ENCODE measurements around the gene EVC.

Gene EVC

DNA sequence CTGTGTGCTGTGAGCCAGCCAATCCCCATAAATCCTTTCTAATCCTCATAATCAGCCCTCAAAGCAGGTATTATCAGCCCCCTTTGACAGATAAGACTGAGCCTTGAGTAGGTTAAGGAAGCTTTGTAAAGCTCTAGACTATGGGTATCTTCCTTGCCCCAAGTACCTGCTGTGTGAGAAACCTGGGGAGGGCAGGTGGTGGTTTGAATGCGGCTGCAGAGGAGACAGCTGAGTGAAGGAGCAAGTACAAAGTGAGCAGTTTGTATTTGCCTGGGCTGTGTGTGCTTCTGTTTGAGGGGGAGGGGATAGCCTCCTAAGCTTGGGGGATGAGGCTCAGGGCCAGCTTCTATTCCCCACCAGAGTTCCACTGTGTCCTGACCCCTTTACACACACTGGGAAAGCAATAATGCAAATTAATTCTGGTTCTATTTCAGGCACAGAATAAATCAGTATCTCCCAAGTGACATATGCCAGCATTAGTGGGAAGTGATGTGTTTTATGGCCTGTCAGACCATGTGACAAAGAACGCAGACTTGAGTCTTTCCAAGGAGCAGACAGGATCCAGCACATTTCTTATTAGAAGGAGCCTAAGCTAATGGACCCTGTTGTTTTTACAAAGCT lies 63.5 kb downstream of the EVC start:
- WGBS, result 92% methylated on average over 2 of the region's 2 CpGs
- Histone ChIP-seq H3K4me1 (ENCODE audit: insufficient read depth, low read length) (no peaks in the 10 kb centered on the region; the same call in 1 of the 2 replicates), H3K27me3 (ENCODE audit: insufficient read depth, low read length) (no peaks in the 10 kb centered on the region), H3K27ac (ENCODE audit: low read depth, low read length) (no peak overlapping the region), H3K36me3 (ENCODE audit: insufficient read depth, low read length) (peaks cover 25% of the 10 kb centered on the region), H3K4me3 (ENCODE audit: low read length) (no peak overlapping the region), H3K9me3 (ENCODE audit: insufficient read depth, low read depth, low read length) (peaks cover 36% of the 10 kb centered on the region), H3K9ac (ENCODE audit: low read depth, low read length) (no peak overlapping the region)

- Histone ChIP-seq H3K4me1 (ENCODE audit: insufficient read depth, low read length) (no peaks in the 10 kb centered on the region; the same call in 1 of the 2 replicates), H3K4me3 (ENCODE audit: low read length) (no peak overlapping the region), H3K27me3 (ENCODE audit: insufficient read depth, low read length) (no peaks in the 10 kb centered on the region), H3K9me3 (ENCODE audit: insufficient read depth, low read depth, low read length) (peaks cover 26% of the 10 kb centered on the region), H3K9ac (ENCODE audit: low read depth, low read length) (no peak overlapping the region), H3K36me3 (ENCODE audit: insufficient read depth, low read length) (peaks cover 18% of the 10 kb centered on the region; the same call in 1 of the 2 replicates), H3K27ac (ENCODE audit: low read depth, low read length) (no peak overlapping the region)
- WGBS, result 97% methylated on average over 1 of the region's 1 CpG
Observed at GRCh38 chr4:5776510-5776909, 65.5 kb downstream of the EVC start.

DNA sequence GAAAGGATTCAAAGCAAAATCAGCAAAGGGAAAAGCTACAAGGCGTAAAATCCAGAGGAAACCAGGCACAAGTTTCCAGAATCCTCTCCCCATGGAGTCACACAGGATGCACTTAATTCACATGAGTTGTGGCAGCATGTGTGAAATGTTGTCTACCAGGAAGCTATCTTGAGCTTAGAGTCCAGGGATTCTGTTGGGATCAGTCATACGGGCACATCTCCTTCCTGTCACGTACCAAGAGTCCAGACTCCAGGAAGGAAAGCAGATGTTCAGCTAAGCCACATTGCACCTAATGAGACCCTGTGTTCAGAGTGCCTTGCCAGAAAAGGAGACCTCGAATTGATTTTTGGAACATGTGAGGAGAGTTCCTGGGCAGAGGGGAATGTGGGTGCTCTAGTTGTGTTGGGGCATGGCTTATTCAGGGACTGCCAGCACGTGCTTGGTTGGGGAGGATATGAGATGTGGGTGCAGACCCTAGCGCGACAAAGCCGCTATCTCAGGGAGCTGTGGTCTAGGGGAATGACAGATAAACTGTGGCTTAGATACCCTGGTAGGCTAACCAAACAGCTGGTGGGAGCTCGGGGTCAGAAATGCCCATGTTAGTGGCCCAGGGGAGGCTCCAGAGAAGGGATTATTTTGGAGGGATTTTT lies 70.0 kb downstream of the EVC start:
- H3K9me3 ChIP-seq (ENCODE audit: insufficient read depth, low read depth, low read length), result peaks cover 17% of the 10 kb centered on the region
- H3K27ac ChIP-seq (ENCODE audit: low read depth, low read length), result no peak overlapping the region
- peaks cover 19% of the 10 kb centered on the region; the same call in 1 of the 2 replicates for H3K36me3 ChIP-seq (ENCODE audit: insufficient read depth, low read length)
- no peak overlapping the region for H3K4me3 ChIP-seq (ENCODE audit: low read length)
- H3K9ac ChIP-seq (ENCODE audit: low read depth, low read length), result no peak overlapping the region
- no peaks in the 10 kb centered on the region for H3K27me3 ChIP-seq (ENCODE audit: insufficient read depth, low read length)
- 94% methylated on average over 9 of the region's 9 CpGs for WGBS
- H3K4me1 ChIP-seq (ENCODE audit: insufficient read depth, low read length), result no peaks in the 10 kb centered on the region

DNA sequence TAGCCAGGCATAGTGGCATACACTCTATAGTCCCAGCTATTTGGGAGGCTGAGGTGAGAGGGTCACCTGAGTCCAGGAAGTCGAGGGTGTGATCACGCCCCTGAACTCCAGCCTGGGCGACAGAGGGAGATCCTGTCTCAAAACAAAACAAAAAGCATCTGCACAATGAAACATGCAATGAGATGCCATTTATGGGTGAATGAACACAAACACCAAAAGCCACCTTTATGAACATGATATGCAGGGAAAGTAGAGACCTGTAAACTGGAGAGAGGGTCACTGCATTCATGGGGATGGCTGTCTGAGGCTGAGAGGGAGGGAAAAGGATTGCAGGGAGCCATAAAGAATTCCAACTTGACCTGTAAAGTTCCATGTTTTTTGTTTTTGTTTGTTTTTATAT lies 70.7 kb downstream of the EVC start:
- Histone ChIP-seq H3K27ac (ENCODE audit: low read depth, low read length) (no peak overlapping the region), H3K27me3 (ENCODE audit: insufficient read depth, low read length) (no peaks in the 10 kb centered on the region), H3K4me3 (ENCODE audit: low read length) (no peak overlapping the region), H3K9me3 (ENCODE audit: insufficient read depth, low read depth, low read length) (peaks cover 10% of the 10 kb centered on the region), H3K9ac (ENCODE audit: low read depth, low read length) (no peak overlapping the region), H3K36me3 (ENCODE audit: insufficient read depth, low read length) (peaks cover 14% of the 10 kb centered on the region; the same call in 1 of the 2 replicates), H3K4me1 (ENCODE audit: insufficient read depth, low read length) (no peaks in the 10 kb centered on the region)
- 91% methylated on average over 2 of the region's 3 CpGs for WGBS

DNA sequence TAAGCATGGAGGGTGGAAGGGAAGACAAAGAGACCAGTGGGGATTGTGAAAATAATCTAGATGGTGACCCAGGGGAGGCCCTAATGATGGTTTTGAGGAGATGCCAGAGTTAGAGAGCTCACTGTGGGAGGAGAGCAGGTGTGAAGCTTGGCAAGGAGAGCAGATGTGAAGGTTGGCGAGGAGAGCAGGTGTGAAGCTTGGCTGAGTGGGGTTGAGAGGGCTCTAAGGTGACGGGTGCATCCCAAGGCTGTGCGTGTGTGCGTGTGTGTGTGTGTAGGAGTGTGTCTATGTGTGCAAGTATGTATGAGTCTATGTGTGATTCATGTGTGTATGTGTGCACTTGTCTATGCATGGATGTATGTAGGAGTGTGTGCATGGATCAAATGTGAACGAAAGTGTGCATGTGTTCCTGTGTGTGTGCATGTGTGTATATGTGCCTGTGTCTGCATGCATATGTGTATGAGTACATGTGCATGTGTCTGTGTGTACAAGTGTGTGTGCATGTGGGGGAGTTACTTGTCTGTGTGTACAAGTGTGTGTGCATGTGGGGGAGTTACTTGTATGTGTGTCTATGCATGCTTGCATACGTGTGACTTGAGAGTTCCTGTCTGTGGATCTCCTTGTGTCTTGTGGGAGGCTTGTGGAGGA lies 72.0 kb downstream of the EVC start:
- Histone ChIP-seq H3K27ac (ENCODE audit: low read depth, low read length) (no peak overlapping the region), H3K36me3 (ENCODE audit: insufficient read depth, low read length) (peaks cover 12% of the 10 kb centered on the region; the same call in 1 of the 2 replicates), H3K9me3 (ENCODE audit: insufficient read depth, low read depth, low read length) (no peaks in the 10 kb centered on the region), H3K27me3 (ENCODE audit: insufficient read depth, low read length) (no peaks in the 10 kb centered on the region), H3K4me3 (ENCODE audit: low read length) (no peak overlapping the region), H3K9ac (ENCODE audit: low read depth, low read length) (no peak overlapping the region), H3K4me1 (ENCODE audit: insufficient read depth, low read length) (no peaks in the 10 kb centered on the region)
- 93% methylated on average over 6 of the region's 6 CpGs for WGBS

DNA sequence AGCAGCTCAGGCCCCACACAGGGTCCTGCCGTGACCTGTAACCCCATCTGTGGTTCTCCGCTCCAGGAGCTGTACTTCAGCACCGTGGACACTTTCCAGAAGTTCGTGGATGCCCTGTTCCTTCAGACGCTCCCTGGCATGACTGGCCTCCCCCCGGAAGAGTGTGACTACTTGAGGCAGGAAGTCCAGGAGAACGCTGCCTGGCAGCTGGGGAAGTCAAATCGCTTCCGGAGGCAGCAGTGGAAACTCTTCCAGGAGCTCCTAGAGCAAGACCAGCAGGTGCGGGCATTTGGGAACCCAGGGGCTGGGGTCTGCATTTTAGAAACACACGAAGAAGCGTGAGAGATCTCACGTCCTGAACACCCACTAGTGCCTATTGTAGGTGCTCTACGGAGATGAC lies 72.5 kb downstream of the EVC start:
- 91% methylated on average over 14 of the region's 14 CpGs for WGBS

DNA sequence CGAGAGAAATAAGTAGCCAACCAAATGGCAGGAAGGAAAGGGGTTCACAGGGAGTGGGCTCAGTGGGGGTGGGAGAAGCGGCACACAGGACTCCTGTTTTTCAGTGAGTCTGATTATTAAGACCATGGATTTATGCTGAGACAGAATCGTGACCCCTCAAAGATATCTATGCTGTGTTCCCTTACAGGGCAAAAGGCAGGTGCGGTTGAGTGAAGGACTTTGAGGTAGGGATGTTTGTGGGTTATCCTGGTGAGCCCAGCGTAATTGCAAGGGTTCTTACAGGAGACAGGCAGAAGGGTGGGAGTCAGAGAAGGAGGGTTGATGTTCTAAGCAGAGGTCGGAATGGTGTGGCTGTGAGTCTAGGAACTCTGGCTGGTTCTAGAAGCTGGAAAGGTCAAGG lies 73.0 kb downstream of the EVC start:
- peaks cover 12% of the 10 kb centered on the region; the same call in 1 of the 2 replicates for H3K36me3 ChIP-seq (ENCODE audit: insufficient read depth, low read length)
- H3K27me3 ChIP-seq (ENCODE audit: insufficient read depth, low read length), result no peaks in the 10 kb centered on the region
- H3K27ac ChIP-seq (ENCODE audit: low read depth, low read length), result no peak overlapping the region
- H3K9me3 ChIP-seq (ENCODE audit: insufficient read depth, low read depth, low read length), result no peaks in the 10 kb centered on the region
- H3K4me3 ChIP-seq (ENCODE audit: low read length), result no peak overlapping the region
- no peak overlapping the region for H3K9ac ChIP-seq (ENCODE audit: low read depth, low read length)
- H3K4me1 ChIP-seq (ENCODE audit: insufficient read depth, low read length), result no peaks in the 10 kb centered on the region
- WGBS, result 94% methylated on average over 6 of the region's 6 CpGs

More for the DNA sequence above, 72.5 kb downstream of the EVC start:
- Histone ChIP-seq H3K9me3 (ENCODE audit: insufficient read depth, low read depth, low read length) (no peaks in the 10 kb centered on the region), H3K27ac (ENCODE audit: low read depth, low read length) (no peak overlapping the region), H3K4me3 (ENCODE audit: low read length) (no peak overlapping the region), H3K27me3 (ENCODE audit: insufficient read depth, low read length) (no peaks in the 10 kb centered on the region), H3K9ac (ENCODE audit: low read depth, low read length) (no peak overlapping the region), H3K36me3 (ENCODE audit: insufficient read depth, low read length) (peaks cover 12% of the 10 kb centered on the region; the same call in 1 of the 2 replicates), H3K4me1 (ENCODE audit: insufficient read depth, low read length) (no peaks in the 10 kb centered on the region)

GRCh38 chr4:5784960-5785611 lies 74.1 kb downstream of the EVC start:
- 81% methylated on average over 9 of the region's 9 CpGs for WGBS
- Histone ChIP-seq H3K4me3 (ENCODE audit: low read length) (no peak overlapping the region), H3K27me3 (ENCODE audit: insufficient read depth, low read length) (no peaks in the 10 kb centered on the region), H3K9ac (ENCODE audit: low read depth, low read length) (no peak overlapping the region), H3K36me3 (ENCODE audit: insufficient read depth, low read length) (peaks cover 12% of the 10 kb centered on the region; the same call in 1 of the 2 replicates), H3K27ac (ENCODE audit: low read depth, low read length) (peak overlapping the region; percentile 30; the same call in 1 of the 2 replicates), H3K4me1 (ENCODE audit: insufficient read depth, low read length) (no peaks in the 10 kb centered on the region), H3K9me3 (ENCODE audit: insufficient read depth, low read depth, low read length) (no peaks in the 10 kb centered on the region)

DNA sequence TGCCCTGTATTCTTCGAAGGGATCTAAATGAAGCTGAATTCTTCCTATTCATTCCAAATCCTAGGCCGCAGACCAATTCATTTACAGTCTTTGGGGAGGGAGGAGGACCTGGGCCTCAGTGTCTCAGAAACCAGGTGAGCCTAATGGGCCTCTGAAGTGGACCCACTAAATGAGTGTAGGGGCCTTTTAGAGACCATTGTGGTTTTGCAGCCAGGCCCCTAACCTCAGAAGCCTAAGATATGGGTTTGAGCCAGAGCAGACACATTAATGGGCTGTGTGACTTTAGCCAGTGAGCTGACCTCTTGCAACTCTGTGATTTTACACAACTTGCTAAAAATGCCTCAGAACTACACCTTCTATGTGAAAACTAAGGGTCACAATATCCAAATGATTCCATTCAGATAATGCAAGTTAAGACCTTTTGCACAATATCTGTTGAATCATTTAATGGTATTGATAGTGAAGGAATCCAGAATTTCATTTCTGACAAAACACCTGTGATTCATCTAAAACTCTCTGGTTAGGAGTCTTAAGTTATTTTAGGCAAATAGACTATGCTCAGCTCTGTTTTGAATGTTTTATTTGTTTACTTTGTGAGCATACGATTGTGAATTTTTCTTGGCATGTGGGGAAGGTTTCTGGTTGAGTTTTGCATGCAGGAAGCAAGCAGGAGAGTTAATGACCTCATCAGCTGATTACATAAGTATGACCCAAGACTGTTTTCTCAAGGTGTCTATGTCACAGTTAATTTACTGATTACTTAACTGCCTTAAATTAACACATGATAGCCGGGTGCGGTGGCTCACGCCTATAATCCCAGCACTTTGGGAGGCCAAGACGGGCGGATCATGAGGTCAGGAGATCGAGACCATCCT lies 75.0 kb downstream of the EVC start:
- Histone ChIP-seq H3K36me3 (ENCODE audit: insufficient read depth, low read length) (peaks cover 12% of the 10 kb centered on the region; the same call in 1 of the 2 replicates), H3K4me1 (ENCODE audit: insufficient read depth, low read length) (no peaks in the 10 kb centered on the region), H3K27ac (ENCODE audit: low read depth, low read length) (no peak overlapping the region), H3K9ac (ENCODE audit: low read depth, low read length) (no peak overlapping the region), H3K27me3 (ENCODE audit: insufficient read depth, low read length) (no peaks in the 10 kb centered on the region), H3K9me3 (ENCODE audit: insufficient read depth, low read depth, low read length) (no peaks in the 10 kb centered on the region), H3K4me3 (ENCODE audit: low read length) (no peak overlapping the region)
- 94% methylated on average over 8 of the region's 9 CpGs for WGBS

GRCh38 chr4:5787311-5787710 lies 76.3 kb downstream of the EVC start:
- no peak overlapping the region for H3K9ac ChIP-seq (ENCODE audit: low read depth, low read length)
- WGBS, result 87% methylated on average over 8 of the region's 8 CpGs

More at GRCh38 chr4:5787311-5787710, 76.3 kb downstream of the EVC start:
- no peaks in the 10 kb centered on the region for H3K4me1 ChIP-seq (ENCODE audit: insufficient read depth, low read length)
- no peak overlapping the region for H3K27ac ChIP-seq (ENCODE audit: low read depth, low read length)
- peaks cover 12% of the 10 kb centered on the region; the same call in 1 of the 2 replicates for H3K36me3 ChIP-seq (ENCODE audit: insufficient read depth, low read length)
- no peak overlapping the region for H3K4me3 ChIP-seq (ENCODE audit: low read length)
- no peaks in the 10 kb centered on the region for H3K9me3 ChIP-seq (ENCODE audit: insufficient read depth, low read depth, low read length)
- H3K27me3 ChIP-seq (ENCODE audit: insufficient read depth, low read length), result no peaks in the 10 kb centered on the region

All from HUES64 (cell line).